ENCODE data around the gene EPB41L2. TPM values are rescaled to one million over a fixed set of nuclear protein-coding genes. Genes with fewer than 3 reads are reported as not detected.

Gene EPB41L2
- total and polyA plus RNA-seq, 2 experiments from 2014 or later: 76.2 to 91.7 TPM

GRCh38 chr6:130890521-130890971 is 172.5 kb downstream of the EPB41L2 start (continued):
- no peak for TF ChIP-seq EZH2 (IDR thresholded peaks at IDR 0.05; ENCODE audit: low read depth, unreplicated experiment)
- no peak for TF ChIP-seq JUNB (IDR thresholded peaks at IDR 0.05; ENCODE audit: unreplicated experiment)
- no peak for TF ChIP-seq ETS1 (IDR thresholded peaks at IDR 0.05)
- no peak for TF ChIP-seq EZH2phosphoT487 (IDR thresholded peaks at IDR 0.05; ENCODE audit: unreplicated experiment)
- no peak for TF ChIP-seq CTCF (conservative IDR thresholded peaks at IDR 0.05; ENCODE audit: low read depth in 2 of 2)
- no peak for TF ChIP-seq CREB1 (CRISPR knock-in tag; IDR thresholded peaks at IDR 0.05; ENCODE audit: low read depth)
- TF ChIP-seq POLR2AphosphoS5 (IDR thresholded peaks at IDR 0.05; ENCODE audit: low read depth): no peak

- Histone ChIP-seq H4K20me1 (replicated peaks; ENCODE audit: insufficient read depth) (no peaks in the 10 kb centered on the region), H3K27me3 (ENCODE audit: insufficient read depth) (no peaks in the 10 kb centered on the region), H3K27ac (ENCODE audit: low read depth) (no peak overlapping the region), H3K79me2 (replicated peaks; ENCODE audit: insufficient read depth) (no peaks in the 10 kb centered on the region), H3K4me1 (ENCODE audit: insufficient read depth) (no peaks in the 10 kb centered on the region), H2AFZ (no peak overlapping the region), H3K4me2 (no peak overlapping the region), H3K9me2 (ENCODE audit: insufficient read depth) (no peaks in the 10 kb centered on the region), H3F3A (replicated peaks; ENCODE audit: low read depth) (no peaks in the 10 kb centered on the region), H3K36me3 (ENCODE audit: insufficient read depth) (no peaks in the 10 kb centered on the region), H3K4me3 (no peak overlapping the region)
- no peaks in the 10 kb centered on the region for H3K9me3 Mint-ChIP-seq
- ATAC-seq (no peak), DNase-seq (ENCODE audit: low spot score) (no peak)
- H3K4me3 Mint-ChIP-seq: no peak overlapping the region
- H3K4me1 Mint-ChIP-seq: peaks cover 2% of the 10 kb centered on the region; the same call in 1 of the 3 replicates
- peaks cover 16% of the 10 kb centered on the region for H3K36me3 Mint-ChIP-seq (ENCODE audit: low read depth)
- no peak overlapping the region for H3K27ac Mint-ChIP-seq
- peaks cover 4% of the 10 kb centered on the region for H3K27me3 Mint-ChIP-seq (ENCODE audit: insufficient read depth, low read depth, poor library complexity)
- TF ChIP-seq CTCF (conservative IDR thresholded peaks at IDR 0.05; ENCODE audit: low read depth in 2 of 2) (no peak), EZH2phosphoT487 (IDR thresholded peaks at IDR 0.05; ENCODE audit: unreplicated experiment) (no peak), CREB1 (CRISPR knock-in tag; IDR thresholded peaks at IDR 0.05; ENCODE audit: low read depth) (no peak), POLR2AphosphoS5 (IDR thresholded peaks at IDR 0.05; ENCODE audit: low read depth) (no peak), ETS1 (IDR thresholded peaks at IDR 0.05) (no peak), ZNF462 (CRISPR knock-in tag; IDR thresholded peaks at IDR 0.05) (no peak), JUNB (IDR thresholded peaks at IDR 0.05; ENCODE audit: unreplicated experiment) (no peak), ZNF114 (CRISPR knock-in tag; IDR thresholded peaks at IDR 0.05) (no peak)
These were observed 173.6 kb downstream of the EPB41L2 start for GRCh38 chr6:130889423-130889822.

Data from GM23338 (cell line).